EL (cell line): ENCODE measurements around the gene POLR3C.
"Not testable (repeated sequence)": the region's sequence is repeated elsewhere in the genome, so short reads cannot be mapped to it uniquely, and the experiment has no call there.

Source experiments
- DNase-seq: peaks from one replicate; pipeline ENCODE4 v3.0.0-alpha.2; 2016

Gene POLR3C

DNA sequence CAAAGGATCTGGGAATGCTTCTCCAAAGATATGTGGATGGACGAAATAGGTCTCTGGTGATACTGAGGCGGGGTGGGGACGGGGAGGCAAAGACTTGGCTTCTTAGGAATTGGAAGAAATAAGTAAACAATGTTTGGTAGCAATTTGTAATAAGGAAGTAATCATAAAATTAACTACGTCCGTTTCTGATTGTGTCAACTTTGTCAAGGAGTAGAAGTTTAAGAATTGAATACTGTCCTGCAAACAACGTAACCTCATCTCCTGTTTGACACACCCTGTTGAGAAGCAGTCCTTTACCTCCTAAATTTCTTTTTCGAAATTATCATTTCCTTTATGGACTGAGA, 471 bp downstream of the POLR3C start:
- DNase-seq: no peak

- no peak for DNase-seq
Observed at GRCh38 chr1:145826030-145826429, 2.0 kb downstream of the POLR3C start.

DNA sequence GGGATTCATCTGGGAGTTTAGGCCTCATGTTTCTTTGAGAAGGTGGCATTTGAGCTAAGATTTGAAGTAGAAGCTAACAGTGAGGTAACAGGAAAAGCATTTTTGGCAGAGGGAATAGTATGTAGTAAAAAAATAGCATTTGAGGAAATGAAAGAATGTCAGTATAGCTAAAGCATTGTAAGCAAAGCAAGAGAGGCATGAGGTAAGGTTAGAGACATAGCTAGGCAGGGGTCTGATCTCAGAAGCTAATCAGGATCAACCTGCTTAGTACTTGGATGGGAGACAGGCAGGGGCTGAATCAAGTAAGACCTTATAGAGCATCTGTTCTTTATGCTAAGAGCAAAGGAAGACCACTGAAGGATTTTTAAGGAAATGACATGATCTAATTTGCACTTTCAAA, 4.0 kb downstream of the POLR3C start:
- no peak for DNase-seq

- DNase-seq: no peak
Observed at GRCh38 chr1:145828367-145829026, 4.5 kb downstream of the POLR3C start.

DNA sequence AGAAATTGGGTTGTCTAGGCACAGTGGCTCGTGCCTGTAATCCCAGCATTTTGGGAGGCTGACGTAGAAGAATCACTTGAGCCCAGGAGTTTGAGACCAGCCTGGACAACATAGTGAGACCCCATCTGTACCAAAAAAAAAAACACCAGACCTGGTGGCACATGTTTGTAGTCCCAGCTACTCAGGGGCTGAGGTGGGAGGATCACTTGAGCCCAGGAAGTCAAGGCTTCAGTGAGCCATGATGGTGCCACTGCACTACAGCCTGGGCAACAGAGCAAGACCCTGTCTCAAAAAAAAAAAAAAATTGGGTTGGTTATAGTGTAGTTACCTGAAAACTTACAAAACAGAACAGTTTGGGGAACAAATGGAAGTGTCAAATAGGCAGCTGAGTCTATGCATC, 6.8 kb downstream of the POLR3C start:
- DNase-seq: not testable (repeated sequence)

DNA sequence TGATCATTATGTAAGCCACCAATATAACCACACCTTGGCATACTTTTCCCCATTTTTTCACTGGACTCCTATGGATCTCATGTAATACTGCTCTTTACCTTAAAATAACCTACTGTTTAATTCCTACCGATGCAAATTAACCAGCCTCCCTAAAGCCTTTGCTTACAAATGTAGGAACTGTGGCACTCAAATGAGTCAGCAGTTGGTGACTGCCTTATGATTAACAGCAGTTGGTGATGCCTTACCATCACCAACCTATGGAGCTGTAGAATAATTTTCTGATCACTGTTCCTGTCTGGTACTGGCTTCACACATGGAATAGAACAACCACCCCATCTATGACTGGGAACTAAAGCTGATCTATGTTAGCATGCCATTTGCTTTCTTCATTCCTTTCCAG, 13.7 kb downstream of the POLR3C start:
- DNase-seq: no peak

- DNase-seq: no peak
Observed at GRCh38 chr1:145843031-145843430, 19.0 kb downstream of the POLR3C start.

GRCh38 chr1:145845144-145845513, 21.1 kb downstream of the POLR3C start:
- no peak for DNase-seq

- peak; percentile 81 for DNase-seq
Observed at GRCh38 chr1:145845514-145846161, 21.6 kb downstream of the POLR3C start, which contains the start of gene NUDT17. Gene NUDT17 (plus strand): TSS chr1:145845630. CDS start chr1:145845641, 11 bp downstream.

DNA sequence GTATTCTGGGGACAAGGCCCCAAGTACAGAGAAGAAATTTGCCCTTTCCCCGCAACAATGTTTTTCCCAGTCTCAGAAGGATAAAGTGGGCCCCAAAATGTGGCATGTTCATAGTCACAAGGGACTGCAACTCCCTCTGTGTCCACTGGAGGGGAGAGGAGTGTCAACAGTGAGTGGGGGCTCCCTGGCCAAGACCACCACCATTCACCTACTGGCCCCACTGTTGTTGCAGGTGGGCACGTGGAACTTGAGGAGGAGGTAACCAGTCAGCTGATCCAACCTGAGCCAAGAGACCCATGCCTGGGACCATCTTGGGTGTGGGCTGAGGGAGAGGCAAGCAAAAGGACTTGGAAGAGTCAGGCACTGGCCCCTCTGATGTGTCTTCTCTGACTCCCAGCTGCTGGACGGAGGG, 22.2 kb downstream of the POLR3C start:
- peak; percentile 44 for DNase-seq

GRCh38 chr1:145847827-145848226, 23.8 kb downstream of the POLR3C start:
- DNase-seq: no peak

GRCh38 chr1:145849356-145850160, 25.6 kb downstream of the POLR3C start:
- peak; percentile 90 for DNase-seq

DNA sequence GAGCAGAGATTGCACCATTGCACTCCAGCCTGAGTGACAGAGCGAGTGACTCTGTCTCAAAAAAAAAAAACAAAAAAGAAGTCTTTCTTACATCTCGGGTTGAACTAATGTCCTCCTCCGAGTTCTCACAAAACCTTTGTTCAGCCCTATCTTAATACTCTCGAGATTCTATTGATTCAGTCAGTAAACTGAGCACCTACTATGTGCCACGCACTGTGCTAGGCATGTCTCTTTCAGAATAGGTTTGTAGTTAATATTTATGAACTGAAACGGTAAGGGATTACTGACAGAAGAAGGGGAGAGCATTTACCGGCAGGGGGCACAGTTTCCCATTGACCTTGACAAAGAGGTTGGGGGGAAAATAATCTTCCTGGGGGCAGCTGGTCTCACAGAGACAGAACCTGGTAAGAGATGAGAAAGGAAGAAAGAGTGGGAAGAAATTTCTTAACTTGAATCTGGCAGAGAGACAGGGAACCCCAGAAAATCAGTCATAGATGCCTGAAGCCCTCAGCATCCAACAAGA, 31.5 kb downstream of the POLR3C start:
- no peak for DNase-seq

- DNase-seq: no peak
Observed at GRCh38 chr1:145857170-145857569, 33.2 kb downstream of the POLR3C start.

DNA sequence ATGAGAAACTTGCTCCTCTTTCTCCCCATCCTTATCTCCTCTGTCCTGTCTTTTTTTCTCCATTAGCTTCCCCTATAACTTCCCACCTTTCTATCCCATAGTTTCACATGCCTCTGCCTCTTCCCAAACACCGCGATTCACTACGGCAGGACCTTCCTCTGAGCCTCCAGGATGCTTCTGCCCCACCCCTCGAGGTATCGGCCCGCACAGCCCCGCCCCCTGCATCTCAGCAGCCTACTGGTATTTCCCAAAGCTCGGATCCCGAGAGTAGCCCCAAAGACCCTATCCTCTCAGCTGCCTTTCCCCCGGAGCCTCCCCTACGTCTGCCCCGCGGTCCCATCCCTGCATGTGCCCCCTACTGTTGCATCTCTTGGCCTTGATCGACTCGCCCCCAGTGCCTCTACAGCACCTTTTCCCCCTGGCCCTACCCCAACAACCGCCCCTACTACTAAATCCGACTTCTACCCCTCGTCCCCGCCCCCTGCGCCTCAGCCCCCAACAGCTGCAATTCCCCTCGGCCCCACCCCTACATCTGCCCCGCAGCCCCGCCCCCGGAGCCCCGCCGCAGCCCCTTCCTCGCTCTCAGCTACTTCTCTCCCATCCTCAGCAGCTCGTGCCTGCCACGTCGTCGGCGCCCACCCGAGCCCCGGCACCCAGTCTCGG, 34.4 kb downstream of the POLR3C start:
- DNase-seq: peak; percentile 61

- DNase-seq: peak; percentile 96
Observed at GRCh38 chr1:145858901-145859490, 35.0 kb downstream of the POLR3C start, which contains the start of gene PIAS3. Gene PIAS3 (minus strand): TSS chr1:145859081. CDS start chr1:145858990, 91 bp downstream.

DNA sequence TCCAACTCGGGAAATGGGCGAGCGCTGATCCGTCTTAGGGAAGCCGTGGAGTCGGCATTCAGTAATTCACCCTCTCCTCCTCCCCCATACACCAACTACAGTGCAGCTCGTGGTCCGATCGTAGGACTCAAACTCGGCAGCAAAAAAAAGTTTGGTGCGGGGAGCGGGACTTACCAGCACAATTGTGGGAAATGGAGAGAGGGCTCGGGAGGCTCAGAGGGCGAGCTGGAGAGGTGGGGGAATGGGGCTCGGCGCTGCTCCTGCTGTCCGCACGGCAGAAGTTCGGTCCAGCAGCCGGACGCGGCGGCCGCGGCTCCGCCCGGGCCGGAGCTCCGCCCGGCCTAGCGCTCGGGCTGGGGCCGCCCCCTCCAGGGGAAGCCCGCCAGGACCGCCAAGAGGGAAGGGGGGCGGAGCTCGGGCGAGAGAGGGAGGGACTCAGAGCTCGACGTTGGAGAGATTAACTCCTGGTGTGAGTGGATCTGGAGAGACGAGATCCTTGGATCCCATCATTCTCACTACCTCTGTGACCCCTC, 35.6 kb downstream of the POLR3C start:
- DNase-seq: peak; percentile 91

DNA sequence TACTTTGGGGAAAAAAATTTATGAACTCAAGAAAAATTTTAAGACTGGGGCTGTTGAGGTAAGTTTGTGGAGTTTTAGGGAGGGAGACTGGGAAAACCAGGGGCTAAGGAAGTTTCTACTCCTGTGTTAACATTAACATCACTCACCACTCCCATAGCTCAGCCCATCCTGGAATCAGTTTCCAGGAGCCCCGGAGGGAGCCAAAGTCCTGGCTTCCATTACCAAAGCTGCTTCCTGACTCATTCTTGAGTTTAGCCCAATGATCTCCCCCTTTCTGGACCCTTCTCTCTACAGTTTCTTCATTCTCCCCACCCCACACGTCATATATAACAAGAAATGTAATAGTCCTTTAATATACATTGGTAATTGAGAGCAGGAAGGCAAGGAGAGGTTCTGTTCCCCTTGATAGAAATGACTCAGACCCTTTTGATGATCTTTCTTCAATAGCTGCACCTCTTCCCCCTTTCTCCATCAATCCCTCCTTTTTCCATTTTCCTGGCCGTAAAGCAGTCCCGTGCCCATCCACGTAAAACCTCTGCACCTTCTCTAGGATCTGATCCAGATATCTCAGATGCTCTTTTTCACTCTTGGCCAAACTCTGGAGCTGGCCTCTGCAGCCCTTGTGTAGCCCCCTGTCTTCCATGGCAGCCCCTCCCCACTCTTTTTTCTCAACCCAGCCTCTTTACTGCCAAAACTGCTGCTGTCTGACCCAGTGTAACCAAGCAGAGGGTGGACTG, 39.5 kb downstream of the POLR3C start:
- no peak for DNase-seq

DNA sequence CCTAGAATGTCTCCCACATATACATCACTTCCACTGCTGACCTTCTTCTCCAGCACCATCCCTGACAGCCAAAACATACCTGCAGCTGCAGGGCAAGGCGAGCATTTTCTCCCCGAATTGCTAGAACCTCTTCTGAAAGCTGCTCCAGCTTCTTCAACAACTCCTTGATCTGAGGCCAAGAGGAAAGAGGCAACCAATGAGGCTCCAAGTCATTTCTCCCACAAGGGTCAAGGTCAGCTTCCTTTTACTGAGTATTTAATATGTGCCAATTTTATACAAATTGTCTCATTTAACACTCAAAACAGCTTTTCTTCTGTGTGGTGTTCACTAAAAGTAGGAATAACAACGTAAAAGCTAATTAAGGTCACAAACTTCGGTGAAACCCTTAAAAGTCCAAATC, 44.2 kb downstream of the POLR3C start:
- no peak for DNase-seq

DNA sequence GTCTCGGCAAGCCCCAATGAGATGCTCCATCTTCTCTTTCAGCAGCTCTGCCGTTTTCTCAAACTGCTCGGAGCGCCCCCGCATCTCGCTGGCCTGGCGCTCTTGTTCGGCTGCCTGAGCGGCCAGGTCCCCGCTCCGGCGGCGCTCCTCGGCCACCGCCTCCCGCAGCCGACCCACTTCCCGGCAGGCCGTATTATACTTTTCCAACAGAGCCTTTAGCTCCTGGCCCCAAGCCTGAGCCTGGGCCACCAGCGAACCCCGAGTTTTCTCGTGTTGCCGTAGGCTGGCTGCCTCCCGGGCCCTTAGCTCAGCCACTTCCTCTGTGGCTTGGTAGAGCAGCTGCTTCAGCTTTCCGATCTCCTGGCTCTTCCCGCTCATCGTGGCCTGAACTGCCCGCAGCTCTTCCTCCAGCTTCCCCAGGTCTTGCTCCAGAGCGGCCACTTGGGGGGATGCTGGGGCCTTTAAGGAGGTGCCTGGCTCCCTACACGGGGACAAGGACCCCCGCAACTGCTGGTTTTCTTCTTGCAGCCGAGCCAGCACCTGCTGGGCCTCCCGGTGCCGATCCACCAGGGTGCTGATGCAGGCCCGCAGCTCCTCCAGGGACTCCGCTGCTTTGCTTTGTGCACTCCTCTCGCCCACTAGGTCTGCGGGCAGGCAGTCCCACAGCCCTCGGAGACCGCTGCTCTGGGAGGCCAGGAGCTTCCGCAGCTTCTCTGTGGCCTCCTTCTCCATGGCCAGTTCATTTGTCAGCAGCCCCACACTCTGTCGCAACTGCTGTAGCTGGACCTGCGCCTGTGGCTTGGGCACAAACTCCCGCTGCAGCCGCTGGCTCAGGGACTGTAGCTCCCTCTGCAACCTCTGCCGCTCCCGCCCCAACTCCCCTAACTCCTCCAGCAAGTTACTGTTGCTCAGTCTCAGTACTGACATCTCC, 48.3 kb downstream of the POLR3C start:
- DNase-seq: peak; percentile 63
